WTC11 (cell line): ENCODE measurements around the gene OR4N2. TPM values are rescaled to one million over a fixed set of nuclear protein-coding genes. Genes with fewer than 3 reads are reported as not detected.
"Not testable (repeated sequence)": the region's sequence is repeated elsewhere in the genome, so short reads cannot be mapped to it uniquely, and the experiment has no call there.

ENCODE experiments used
- ATAC-seq: fragments of 200-7000 bp; cut with Tn5 transposase; 2 replicates; pipeline ENCODE4 v1.10.0; 2021; ENCODE audit warnings: mild to moderate bottlenecking, moderate library complexity
- CTCF ChIA-PET: fragments of 300-600 bp; sonication (Branson Sonifier 250); formaldehyde crosslinking; loops from one replicate; lab custom pipeline; 2021; ENCODE audit warnings: antibody characterized with exemption; lab: Charles Lee
- POLR2A ChIA-PET: fragments of 350-600 bp; sonication (Branson Sonifier 250); formaldehyde crosslinking; loops from one replicate; lab custom pipeline; 2021; ENCODE audit warnings: antibody characterized with exemption; lab: Charles Lee
- DNase-seq: peaks from one replicate; pipeline ENCODE4 v3.0.0; 2021; ENCODE audit warnings: low spot score
- H3K27ac Mint-ChIP-seq: 2 replicates; pipeline ENCODE4 v1.8.0; 2021; ENCODE audit warnings: mixed read lengths
- H3K27me3 Mint-ChIP-seq: 2 replicates; pipeline ENCODE4 v1.8.0; 2021; ENCODE audit warnings: low read depth, mild to moderate bottlenecking, moderate library complexity, mixed read lengths
- H3K36me3 Mint-ChIP-seq: 2 replicates; pipeline ENCODE4 v1.8.0; 2021; ENCODE audit warnings: mixed read lengths
- H3K4me1 Mint-ChIP-seq: 2 replicates; pipeline ENCODE4 v1.8.0; 2022; ENCODE audit warnings: mixed read lengths
- H3K4me3 Mint-ChIP-seq: 2 replicates; pipeline ENCODE4 v1.8.0; 2021; ENCODE audit warnings: mild to moderate bottlenecking, moderate library complexity, mixed read lengths
- H3K9me3 Mint-ChIP-seq: 2 replicates; pipeline ENCODE4 v1.8.0; 2021; ENCODE audit warnings: mixed read lengths
- AR ChIP-seq: fragments of 250-450 bp; sonication (Bioruptor Pico); IDR thresholded peaks from 2 replicates; pipeline ENCODE4 v1.9.0; 2021; ENCODE audit warnings: mild to moderate bottlenecking
- CREM ChIP-seq: sonication (generic); formaldehyde crosslinking; IDR thresholded peaks from 2 replicates; pipeline ENCODE4 v1.8.1; 2022; ENCODE audit warnings: mild to moderate bottlenecking, missing genetic modification reagents, moderate library complexity
- E2F5 ChIP-seq: sonication (generic); formaldehyde crosslinking; IDR thresholded peaks from 2 replicates; pipeline ENCODE4 v1.8.1; 2022; ENCODE audit warnings: mild to moderate bottlenecking, moderate library complexity, missing genetic modification reagents
- FOXP4 ChIP-seq: sonication (generic); formaldehyde crosslinking; IDR thresholded peaks from 2 replicates; pipeline ENCODE4 v1.8.0; 2022; ENCODE audit warnings: mild to moderate bottlenecking, missing genetic modification reagents
- GABPB1 ChIP-seq: sonication (generic); formaldehyde crosslinking; IDR thresholded peaks from 2 replicates; pipeline ENCODE4 v1.8.1; 2023; ENCODE audit warnings: mild to moderate bottlenecking, missing genetic modification reagents
- HMGA2 ChIP-seq: fragments of 250-450 bp; sonication (Bioruptor Pico); IDR thresholded peaks from 2 replicates; pipeline ENCODE4 v1.4.0; 2021; ENCODE audit warnings: mild to moderate bottlenecking, moderate library complexity
- NFATC4 ChIP-seq: fragments of 250-450 bp; sonication (Bioruptor Pico); IDR thresholded peaks from 2 replicates; pipeline ENCODE4 v1.9.0; 2021; ENCODE audit warnings: mild to moderate bottlenecking
- NR3C1 ChIP-seq: sonication (generic); formaldehyde crosslinking; conservative IDR thresholded peaks from 2 replicates; pipeline ENCODE4 v1.8.1; 2023; ENCODE audit warnings: low read depth, mild to moderate bottlenecking, missing genetic modification reagents
- PRRX2 ChIP-seq: fragments of 250-450 bp; sonication (Bioruptor Pico); IDR thresholded peaks from 2 replicates; pipeline ENCODE4 v1.8.0; 2021; ENCODE audit warnings: mild to moderate bottlenecking
- SMAD3 ChIP-seq: sonication (generic); formaldehyde crosslinking; IDR thresholded peaks from 2 replicates; pipeline ENCODE4 v1.8.0; 2022; ENCODE audit warnings: missing genetic modification reagents, mild to moderate bottlenecking, borderline replicate concordance
- SMAD4 ChIP-seq: sonication (generic); formaldehyde crosslinking; IDR thresholded peaks from 2 replicates; pipeline ENCODE4 v1.8.0; 2022; ENCODE audit warnings: mild to moderate bottlenecking, missing genetic modification reagents
- total RNA-seq: library from RNA; stranded (reverse); gene quantifications from 3 replicates; pipeline ENCODE4 v1.2.3, GENCODE V29; 2021
- TF ChIP-seq, protein P1 (sequence below): sonication (generic); formaldehyde crosslinking; IDR thresholded peaks from 2 replicates; pipeline ENCODE4 v1.8.1; 2023; ENCODE audit warnings: mild to moderate bottlenecking, missing genetic modification reagents, moderate library complexity
- TF ChIP-seq, protein P2 (sequence below): sonication (generic); formaldehyde crosslinking; IDR thresholded peaks from 2 replicates; pipeline ENCODE4 v1.8.0; 2023; ENCODE audit warnings: mild to moderate bottlenecking, missing genetic modification reagents

The OR4N2 gene
- total RNA-seq, 1 experiment from 2014 or later: not detected

- H3K9me3 Mint-ChIP-seq, H3K27ac Mint-ChIP-seq, H3K27me3 Mint-ChIP-seq, H3K4me1 Mint-ChIP-seq, POLR2A ChIA-PET, H3K4me3 Mint-ChIP-seq, CTCF ChIA-PET, ATAC-seq, DNase-seq: not testable (repeated sequence)
- H3K36me3 Mint-ChIP-seq: peaks cover 21% of the 10 kb centered on the region
Observed at GRCh38 chr14:19834203-19834848, 30.8 kb downstream of the OR4N2 start.

DNA sequence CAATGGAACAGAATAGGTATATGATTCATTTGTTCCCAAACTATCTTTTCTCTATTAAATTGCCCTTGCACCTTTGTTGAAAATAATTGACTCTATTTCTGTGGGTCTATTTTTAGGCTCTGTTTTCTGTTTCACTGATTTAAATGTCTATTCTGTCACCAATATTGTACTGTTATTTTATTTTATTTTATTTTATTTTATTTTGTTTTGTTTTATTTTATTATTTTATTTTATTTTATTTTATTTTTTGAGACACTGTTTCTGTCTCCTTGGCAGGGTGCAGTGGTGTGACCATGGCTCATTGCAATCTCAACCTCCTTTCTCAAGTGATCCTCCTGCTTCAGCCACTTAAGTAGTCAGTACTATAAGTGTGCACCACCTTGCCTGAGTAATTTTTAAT, 34.9 kb downstream of the OR4N2 start:
- Mint-ChIP-seq H3K4me1 (no peaks in the 10 kb centered on the region), H3K9me3 (peaks cover 19% of the 10 kb centered on the region), H3K4me3 (no peak overlapping the region), H3K27me3 (peaks cover under 1% of the 10 kb centered on the region; the same call in 1 of the 2 replicates), H3K27ac (no peak overlapping the region), H3K36me3 (peaks cover 13% of the 10 kb centered on the region)
- TF ChIP-seq HMGA2 (peak; percentile 100), NFATC4 (CRISPR knock-in tag) (no peak)
- TF ChIP-seq, protein P1, sequence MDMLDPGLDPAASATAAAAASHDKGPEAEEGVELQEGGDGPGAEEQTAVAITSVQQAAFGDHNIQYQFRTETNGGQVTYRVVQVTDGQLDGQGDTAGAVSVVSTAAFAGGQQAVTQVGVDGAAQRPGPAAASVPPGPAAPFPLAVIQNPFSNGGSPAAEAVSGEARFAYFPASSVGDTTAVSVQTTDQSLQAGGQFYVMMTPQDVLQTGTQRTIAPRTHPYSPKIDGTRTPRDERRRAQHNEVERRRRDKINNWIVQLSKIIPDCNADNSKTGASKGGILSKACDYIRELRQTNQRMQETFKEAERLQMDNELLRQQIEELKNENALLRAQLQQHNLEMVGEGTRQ (CRISPR knock-in tag): no peak
- no peak for ATAC-seq
- DNase-seq: no peak
- CTCF ChIA-PET: no interaction called here
- POLR2A ChIA-PET: no interaction called here

- Mint-ChIP-seq H3K9me3 (peaks cover 88% of the 10 kb centered on the region), H3K27me3 (peaks cover 26% of the 10 kb centered on the region), H3K4me3 (no peak overlapping the region), H3K27ac (no peak overlapping the region), H3K4me1 (no peaks in the 10 kb centered on the region), H3K36me3 (peaks cover 75% of the 10 kb centered on the region)
- no peak for ATAC-seq
- CTCF ChIA-PET: no interaction called here
- POLR2A ChIA-PET: no interaction called here
- TF ChIP-seq SMAD4 (CRISPR knock-in tag) (no peak), AR (CRISPR knock-in tag) (no peak), CREM (CRISPR knock-in tag) (no peak)
- TF ChIP-seq, protein P2, sequence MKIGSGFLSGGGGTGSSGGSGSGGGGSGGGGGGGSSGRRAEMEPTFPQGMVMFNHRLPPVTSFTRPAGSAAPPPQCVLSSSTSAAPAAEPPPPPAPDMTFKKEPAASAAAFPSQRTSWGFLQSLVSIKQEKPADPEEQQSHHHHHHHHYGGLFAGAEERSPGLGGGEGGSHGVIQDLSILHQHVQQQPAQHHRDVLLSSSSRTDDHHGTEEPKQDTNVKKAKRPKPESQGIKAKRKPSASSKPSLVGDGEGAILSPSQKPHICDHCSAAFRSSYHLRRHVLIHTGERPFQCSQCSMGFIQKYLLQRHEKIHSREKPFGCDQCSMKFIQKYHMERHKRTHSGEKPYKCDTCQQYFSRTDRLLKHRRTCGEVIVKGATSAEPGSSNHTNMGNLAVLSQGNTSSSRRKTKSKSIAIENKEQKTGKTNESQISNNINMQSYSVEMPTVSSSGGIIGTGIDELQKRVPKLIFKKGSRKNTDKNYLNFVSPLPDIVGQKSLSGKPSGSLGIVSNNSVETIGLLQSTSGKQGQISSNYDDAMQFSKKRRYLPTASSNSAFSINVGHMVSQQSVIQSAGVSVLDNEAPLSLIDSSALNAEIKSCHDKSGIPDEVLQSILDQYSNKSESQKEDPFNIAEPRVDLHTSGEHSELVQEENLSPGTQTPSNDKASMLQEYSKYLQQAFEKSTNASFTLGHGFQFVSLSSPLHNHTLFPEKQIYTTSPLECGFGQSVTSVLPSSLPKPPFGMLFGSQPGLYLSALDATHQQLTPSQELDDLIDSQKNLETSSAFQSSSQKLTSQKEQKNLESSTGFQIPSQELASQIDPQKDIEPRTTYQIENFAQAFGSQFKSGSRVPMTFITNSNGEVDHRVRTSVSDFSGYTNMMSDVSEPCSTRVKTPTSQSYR (CRISPR knock-in tag): no peak
- no peak for DNase-seq
Observed at GRCh38 chr14:19851365-19851764, 47.8 kb downstream of the OR4N2 start.

- H3K36me3 Mint-ChIP-seq: peaks cover 17% of the 10 kb centered on the region
- H3K4me3 Mint-ChIP-seq, H3K27ac Mint-ChIP-seq, CTCF ChIA-PET, ATAC-seq, H3K27me3 Mint-ChIP-seq, H3K9me3 Mint-ChIP-seq, H3K4me1 Mint-ChIP-seq, POLR2A ChIA-PET, DNase-seq: not testable (repeated sequence)
Observed at GRCh38 chr14:19866061-19866669, 62.6 kb downstream of the OR4N2 start.

- ChIA-PET POLR2A (no interaction called here), CTCF (no interaction called here)
- DNase-seq (no peak), ATAC-seq (no peak)
- TF ChIP-seq E2F5: no peak
- no peak for TF ChIP-seq GABPB1 (CRISPR knock-in tag)
- no peak for TF ChIP-seq FOXP4 (CRISPR knock-in tag)
- TF ChIP-seq NR3C1: no peak
- no peak for TF ChIP-seq PRRX2
- TF ChIP-seq SMAD3 (CRISPR knock-in tag): no peak
- Mint-ChIP-seq H3K27ac (no peak overlapping the region), H3K9me3 (no peaks in the 10 kb centered on the region; the same call in none of the 2 replicates), H3K4me3 (no peak overlapping the region), H3K36me3 (peaks cover 34% of the 10 kb centered on the region), H3K4me1 (no peaks in the 10 kb centered on the region), H3K27me3 (peaks cover 9% of the 10 kb centered on the region)
Observed at GRCh38 chr14:19873178-19873577, 69.6 kb downstream of the OR4N2 start.
